GM20431 (cell line): ENCODE data around the gene GOLGA8M.
"Not testable (repeated sequence)": the region's sequence is repeated elsewhere in the genome, so short reads cannot be mapped to it uniquely, and the experiment has no call there.

Experiments
- in situ Hi-C: fragments of 300-500 bp; cut with MseI, MboI; formaldehyde crosslinking; loops from one replicate; pipeline ENCODE4 v1.15.0; 2020; ENCODE audit warnings: low sequenced_read_pairs; ENCODE audit not compliant: unreplicated experiment

The GOLGA8M gene

GRCh38 chr15:28712270-28712669 lies at the start of gene GOLGA8M:
Gene GOLGA8M (minus strand): TSS chr15:28712421. CDS start chr15:28712323, 98 bp downstream.
- in situ Hi-C loops, result not testable (repeated sequence)

GRCh38 chr15:28742890-28743289 lies 30.7 kb upstream of the GOLGA8M start:
- in situ Hi-C loops, result not testable (repeated sequence)

GRCh38 chr15:28738590-28739292 lies 26.5 kb upstream of the GOLGA8M start:
- in situ Hi-C loops, result not testable (repeated sequence)

GRCh38 chr15:28738200-28738561 lies 26.0 kb upstream of the GOLGA8M start:
- in situ Hi-C loops, result not testable (repeated sequence)

- in situ Hi-C loops, result not testable (repeated sequence)
Observed at GRCh38 chr15:28737521-28738199, 25.4 kb upstream of the GOLGA8M start.

- in situ Hi-C loops, result not testable (repeated sequence)
Observed at GRCh38 chr15:28728061-28728460, 15.8 kb upstream of the GOLGA8M start.

GRCh38 chr15:28727026-28727425 lies 14.8 kb upstream of the GOLGA8M start:
- in situ Hi-C loops, result not testable (repeated sequence)

GRCh38 chr15:28726102-28726501 lies 13.9 kb upstream of the GOLGA8M start:
- in situ Hi-C loops, result no loop called here

GRCh38 chr15:28725556-28725955 lies 13.3 kb upstream of the GOLGA8M start:
- in situ Hi-C loops, result no loop called here

GRCh38 chr15:28723986-28724385 lies 11.8 kb upstream of the GOLGA8M start:
- in situ Hi-C loops, result not testable (repeated sequence)

- in situ Hi-C loops, result not testable (repeated sequence)
Observed at GRCh38 chr15:28719626-28720025, 7.4 kb upstream of the GOLGA8M start.

- in situ Hi-C loops, result not testable (repeated sequence)
Observed at GRCh38 chr15:28718576-28718975, 6.4 kb upstream of the GOLGA8M start.

- in situ Hi-C loops, result not testable (repeated sequence)
Observed at GRCh38 chr15:28714176-28714575, 2.0 kb upstream of the GOLGA8M start.

GRCh38 chr15:28703927-28704326 lies 8.3 kb downstream of the GOLGA8M start:
- in situ Hi-C loops, result not testable (repeated sequence)

- in situ Hi-C loops, result not testable (repeated sequence)
Observed at GRCh38 chr15:28702427-28702826, 9.8 kb downstream of the GOLGA8M start.

- in situ Hi-C loops, result not testable (repeated sequence)
Observed at GRCh38 chr15:28694006-28694751, 18.0 kb downstream of the GOLGA8M start.

GRCh38 chr15:28693021-28693420 lies 19.2 kb downstream of the GOLGA8M start:
- in situ Hi-C loops, result not testable (repeated sequence)

GRCh38 chr15:28673533-28673932 lies 38.7 kb downstream of the GOLGA8M start:
- in situ Hi-C loops, result not testable (repeated sequence)

- in situ Hi-C loops, result not testable (repeated sequence)
Observed at GRCh38 chr15:28672122-28672521, 40.1 kb downstream of the GOLGA8M start.

GRCh38 chr15:28666402-28666801 lies 45.8 kb downstream of the GOLGA8M start:
- in situ Hi-C loops, result not testable (repeated sequence)

GRCh38 chr15:28664575-28664974 lies 47.6 kb downstream of the GOLGA8M start:
- in situ Hi-C loops, result not testable (repeated sequence)
